Measurements from ENCODE around the gene RPL23.

DNA sequence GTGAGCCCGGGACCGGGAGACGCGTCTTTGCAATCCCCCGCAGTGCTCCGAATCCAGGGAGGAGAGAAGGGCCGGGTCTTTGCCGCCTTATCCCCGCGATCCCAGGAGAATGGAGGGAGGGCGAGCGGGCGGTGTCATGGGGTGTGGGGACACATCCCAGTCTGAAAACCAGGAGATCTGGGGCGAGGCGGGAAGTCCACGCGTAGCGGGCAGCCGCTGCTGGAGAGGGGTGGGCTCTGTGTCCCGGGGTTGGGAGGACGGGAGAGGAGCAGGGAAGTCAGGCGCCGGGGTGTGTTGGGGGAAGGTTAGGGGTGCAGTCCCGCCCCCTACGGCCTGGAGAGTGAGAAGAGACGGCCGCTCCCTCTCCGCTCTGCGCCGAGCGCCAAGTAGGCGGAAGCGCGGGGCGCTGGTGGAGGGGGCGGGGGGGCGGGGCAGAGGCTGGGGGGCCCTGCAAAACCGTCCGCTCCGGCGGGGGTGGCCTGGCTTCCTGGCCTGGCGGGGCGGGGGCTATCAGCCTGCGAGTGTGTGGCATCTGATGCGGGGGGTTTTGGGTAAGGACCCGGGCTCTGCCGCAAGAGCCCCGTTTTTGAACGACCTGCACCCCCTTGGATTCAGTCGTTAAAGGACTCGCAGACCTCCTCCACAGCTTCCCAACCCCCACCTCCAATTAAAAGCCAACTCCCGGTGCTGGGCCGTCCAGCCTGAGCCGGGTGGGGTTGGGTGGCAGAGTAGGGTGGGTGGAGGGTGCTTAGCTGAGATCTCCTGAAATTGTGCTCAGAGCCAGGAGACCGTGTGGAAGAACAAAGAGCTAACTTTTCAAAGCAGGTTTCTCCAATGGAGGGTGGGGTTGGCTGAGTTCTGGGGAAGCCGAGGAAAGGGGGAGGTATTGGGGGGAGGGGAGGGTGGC is 17.0 kb upstream of the RPL23 start:
- TF ChIP-seq, protein P1, sequence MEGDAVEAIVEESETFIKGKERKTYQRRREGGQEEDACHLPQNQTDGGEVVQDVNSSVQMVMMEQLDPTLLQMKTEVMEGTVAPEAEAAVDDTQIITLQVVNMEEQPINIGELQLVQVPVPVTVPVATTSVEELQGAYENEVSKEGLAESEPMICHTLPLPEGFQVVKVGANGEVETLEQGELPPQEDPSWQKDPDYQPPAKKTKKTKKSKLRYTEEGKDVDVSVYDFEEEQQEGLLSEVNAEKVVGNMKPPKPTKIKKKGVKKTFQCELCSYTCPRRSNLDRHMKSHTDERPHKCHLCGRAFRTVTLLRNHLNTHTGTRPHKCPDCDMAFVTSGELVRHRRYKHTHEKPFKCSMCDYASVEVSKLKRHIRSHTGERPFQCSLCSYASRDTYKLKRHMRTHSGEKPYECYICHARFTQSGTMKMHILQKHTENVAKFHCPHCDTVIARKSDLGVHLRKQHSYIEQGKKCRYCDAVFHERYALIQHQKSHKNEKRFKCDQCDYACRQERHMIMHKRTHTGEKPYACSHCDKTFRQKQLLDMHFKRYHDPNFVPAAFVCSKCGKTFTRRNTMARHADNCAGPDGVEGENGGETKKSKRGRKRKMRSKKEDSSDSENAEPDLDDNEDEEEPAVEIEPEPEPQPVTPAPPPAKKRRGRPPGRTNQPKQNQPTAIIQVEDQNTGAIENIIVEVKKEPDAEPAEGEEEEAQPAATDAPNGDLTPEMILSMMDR (conservative IDR thresholded peaks at IDR 0.05; ENCODE audit: low read depth in 2 of 2): no peak
- TF ChIP-seq EZH2 (IDR thresholded peaks at IDR 0.05; ENCODE audit: low read depth, unreplicated experiment) (no peak), CREB1 (CRISPR knock-in tag; IDR thresholded peaks at IDR 0.05; ENCODE audit: low read depth) (no peak), STAT1 (IDR thresholded peaks at IDR 0.05; ENCODE audit: unreplicated experiment) (no peak), ZNF114 (CRISPR knock-in tag; IDR thresholded peaks at IDR 0.05) (no peak), POLR2AphosphoS5 (IDR thresholded peaks at IDR 0.05; ENCODE audit: low read depth) (no peak; the same call in 1 of the 2 replicates)
- TF ChIP-seq, protein P2, sequence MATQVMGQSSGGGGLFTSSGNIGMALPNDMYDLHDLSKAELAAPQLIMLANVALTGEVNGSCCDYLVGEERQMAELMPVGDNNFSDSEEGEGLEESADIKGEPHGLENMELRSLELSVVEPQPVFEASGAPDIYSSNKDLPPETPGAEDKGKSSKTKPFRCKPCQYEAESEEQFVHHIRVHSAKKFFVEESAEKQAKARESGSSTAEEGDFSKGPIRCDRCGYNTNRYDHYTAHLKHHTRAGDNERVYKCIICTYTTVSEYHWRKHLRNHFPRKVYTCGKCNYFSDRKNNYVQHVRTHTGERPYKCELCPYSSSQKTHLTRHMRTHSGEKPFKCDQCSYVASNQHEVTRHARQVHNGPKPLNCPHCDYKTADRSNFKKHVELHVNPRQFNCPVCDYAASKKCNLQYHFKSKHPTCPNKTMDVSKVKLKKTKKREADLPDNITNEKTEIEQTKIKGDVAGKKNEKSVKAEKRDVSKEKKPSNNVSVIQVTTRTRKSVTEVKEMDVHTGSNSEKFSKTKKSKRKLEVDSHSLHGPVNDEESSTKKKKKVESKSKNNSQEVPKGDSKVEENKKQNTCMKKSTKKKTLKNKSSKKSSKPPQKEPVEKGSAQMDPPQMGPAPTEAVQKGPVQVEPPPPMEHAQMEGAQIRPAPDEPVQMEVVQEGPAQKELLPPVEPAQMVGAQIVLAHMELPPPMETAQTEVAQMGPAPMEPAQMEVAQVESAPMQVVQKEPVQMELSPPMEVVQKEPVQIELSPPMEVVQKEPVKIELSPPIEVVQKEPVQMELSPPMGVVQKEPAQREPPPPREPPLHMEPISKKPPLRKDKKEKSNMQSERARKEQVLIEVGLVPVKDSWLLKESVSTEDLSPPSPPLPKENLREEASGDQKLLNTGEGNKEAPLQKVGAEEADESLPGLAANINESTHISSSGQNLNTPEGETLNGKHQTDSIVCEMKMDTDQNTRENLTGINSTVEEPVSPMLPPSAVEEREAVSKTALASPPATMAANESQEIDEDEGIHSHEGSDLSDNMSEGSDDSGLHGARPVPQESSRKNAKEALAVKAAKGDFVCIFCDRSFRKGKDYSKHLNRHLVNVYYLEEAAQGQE (IDR thresholded peaks at IDR 0.05; ENCODE audit: unreplicated experiment): no peak

All from GM23338 (cell line).